H9 (cell line): ENCODE results near the gene LRIG3. TPM values are rescaled to one million over a fixed set of nuclear protein-coding genes. Genes with fewer than 3 reads are reported as not detected.

Source experiments
- DNase-seq: peaks from one replicate; pipeline ENCODE4 v3.0.0-alpha.2; 2017
- H2AFZ ChIP-seq: one replicate; pipeline ENCODE4 v1.6.1; 2013; ENCODE audit warnings: mild to moderate bottlenecking, low read length, control low read depth, moderate library complexity
- H2AK5ac ChIP-seq: 2 replicates; pipeline ENCODE4 v1.6.1; 2013; ENCODE audit warnings: low read length, control low read depth, mixed read lengths; ENCODE audit not compliant: insufficient read length
- H2BK120ac ChIP-seq: one replicate; pipeline ENCODE4 v1.6.1; 2013; ENCODE audit warnings: low read depth, mild to moderate bottlenecking, low read length, control low read depth, inconsistent platforms; ENCODE audit not compliant: poor library complexity, severe bottlenecking
- H2BK12ac ChIP-seq: 2 replicates; pipeline ENCODE4 v1.6.1; 2013; ENCODE audit warnings: low read length, control low read depth, mixed read lengths, low read depth; ENCODE audit not compliant: insufficient read length
- H2BK15ac ChIP-seq: 2 replicates; pipeline ENCODE4 v1.6.1; 2013; ENCODE audit warnings: low read depth, low read length, control low read depth
- H2BK20ac ChIP-seq: one replicate; pipeline ENCODE4 v1.6.1; 2013; ENCODE audit warnings: low read depth, mild to moderate bottlenecking, low read length, control low read depth, inconsistent platforms; ENCODE audit not compliant: poor library complexity, severe bottlenecking
- H2BK5ac ChIP-seq: 2 replicates; pipeline ENCODE4 v1.6.1; 2013; ENCODE audit warnings: low read length, control low read depth, mixed read lengths; ENCODE audit not compliant: insufficient read length
- H3K14ac ChIP-seq: 2 replicates; pipeline ENCODE4 v1.6.1; 2013; ENCODE audit warnings: low read length, control low read depth; ENCODE audit not compliant: insufficient read depth
- H3K18ac ChIP-seq: 2 replicates; pipeline ENCODE4 v1.6.1; 2013; ENCODE audit warnings: low read depth, mild to moderate bottlenecking, mixed read lengths, low read length, control low read depth; ENCODE audit not compliant: insufficient read length
- H3K23ac ChIP-seq: 2 replicates; pipeline ENCODE4 v1.6.1; 2013; ENCODE audit warnings: low read length, control low read depth, mixed read lengths, low read depth; ENCODE audit not compliant: insufficient read length
- H3K23me2 ChIP-seq: 2 replicates; pipeline ENCODE4 v1.6.1; 2013; ENCODE audit warnings: low read depth, mild to moderate bottlenecking, mixed read lengths, low read length, control low read depth; ENCODE audit not compliant: insufficient read length, poor library complexity, severe bottlenecking
- H3K27ac ChIP-seq: 2 replicates; pipeline ENCODE4 v1.5.1; 2013; ENCODE audit warnings: low read length, control low read depth, mixed read lengths, low read depth; ENCODE audit not compliant: insufficient read length
- H3K27me3 ChIP-seq: 2 replicates; pipeline ENCODE4 v1.6.1; 2013; ENCODE audit warnings: low read length, control low read depth, inconsistent platforms; ENCODE audit not compliant: insufficient read depth
- H3K4ac ChIP-seq: 2 replicates; pipeline ENCODE4 v1.6.1; 2013; ENCODE audit warnings: low read depth, mild to moderate bottlenecking, control low read depth, inconsistent platforms, low read length, moderate library complexity
- H3K4me1 ChIP-seq: 2 replicates; pipeline ENCODE4 v1.6.1; 2013; ENCODE audit warnings: low read length, control low read depth, inconsistent platforms; ENCODE audit not compliant: insufficient read depth
- H3K4me2 ChIP-seq: 2 replicates; pipeline ENCODE4 v1.6.1; 2013; ENCODE audit warnings: low read length, control low read depth, mixed read lengths; ENCODE audit not compliant: insufficient read length, insufficient read depth
- H3K56ac ChIP-seq: 2 replicates; pipeline ENCODE4 v1.6.1; 2013; ENCODE audit warnings: low read depth, mild to moderate bottlenecking, mixed read lengths, low read length, control low read depth; ENCODE audit not compliant: insufficient read length
- H3K79me1 ChIP-seq: 2 replicates; pipeline ENCODE4 v1.6.1; 2013; ENCODE audit warnings: low read depth, mild to moderate bottlenecking, moderate library complexity, low read length, control low read depth, inconsistent platforms; ENCODE audit not compliant: insufficient read depth, poor library complexity, severe bottlenecking
- H3K79me2 ChIP-seq: 2 replicates; pipeline ENCODE4 v1.6.1; 2013; ENCODE audit warnings: low read length, control low read depth, inconsistent platforms; ENCODE audit not compliant: insufficient read depth
- H3K9ac ChIP-seq: 2 replicates; pipeline ENCODE4 v1.6.1; 2013; ENCODE audit warnings: low read length, control low read depth, mixed read lengths; ENCODE audit not compliant: insufficient read length; ENCODE audit errors: extremely low read depth
- H3K9me3 ChIP-seq: one replicate; pipeline ENCODE4 v1.6.1; 2013; ENCODE audit warnings: low read depth, low read length, inconsistent platforms; ENCODE audit not compliant: control insufficient read depth
- H3T11ph ChIP-seq: one replicate; pipeline ENCODE4 v1.6.1; 2013; ENCODE audit warnings: mild to moderate bottlenecking, low read length, control low read depth, inconsistent platforms
- H4K20me1 ChIP-seq: one replicate; pipeline ENCODE4 v1.6.1; 2013; ENCODE audit not compliant: control insufficient read depth, insufficient read length, insufficient read depth
- H4K5ac ChIP-seq: 2 replicates; pipeline ENCODE4 v1.6.1; 2013; ENCODE audit warnings: low read depth, mild to moderate bottlenecking, mixed read lengths, low read length, control low read depth; ENCODE audit not compliant: insufficient read length
- H4K8ac ChIP-seq: replicated peaks from 2 replicates; pipeline ENCODE4 v1.6.1; 2013; ENCODE audit warnings: low read length, control low read depth, mixed read lengths, low read depth; ENCODE audit not compliant: insufficient read length
- H4K91ac ChIP-seq: 2 replicates; pipeline ENCODE4 v1.6.1; 2013; ENCODE audit warnings: low read depth, mild to moderate bottlenecking, moderate library complexity, mixed read lengths, low read length, control low read depth; ENCODE audit not compliant: insufficient read length
- H3K27ac Mint-ChIP-seq, 3 experiments: 2 replicates in 2 of 3; 3 replicates in 1 of 3; pipeline ENCODE4 v1.8.0; 2020 to 2021; ENCODE audit warnings: mixed read lengths in 3 of 3, mild to moderate bottlenecking in 1 of 3, moderate library complexity in 1 of 3
- H3K27me3 Mint-ChIP-seq: 2 replicates; pipeline ENCODE4 v1.8.0; 2021; ENCODE audit warnings: low read depth, mild to moderate bottlenecking, moderate library complexity, mixed read lengths
- H3K36me3 Mint-ChIP-seq, 3 experiments: 2 replicates in 2 of 3; 3 replicates in 1 of 3; pipeline ENCODE4 v1.8.0; 2020 to 2021; ENCODE audit warnings: low read depth in 3 of 3, mixed read lengths in 3 of 3; ENCODE audit not compliant: insufficient read depth in 1 of 3
- H3K4me1 Mint-ChIP-seq, 2 experiments: 2 replicates each; pipeline ENCODE4 v1.8.0; 2020; ENCODE audit warnings: mixed read lengths in 2 of 2
- H3K4me3 Mint-ChIP-seq, 2 experiments: 2 replicates in 1 of 2; 3 replicates in 1 of 2; pipeline ENCODE4 v1.8.0; 2020 to 2021; ENCODE audit warnings: mild to moderate bottlenecking in 2 of 2, mixed read lengths in 2 of 2, moderate library complexity in 1 of 2
- H3K9me3 Mint-ChIP-seq, 2 experiments: 2 replicates in 1 of 2; 3 replicates in 1 of 2; pipeline ENCODE4 v1.8.0; 2020; ENCODE audit warnings: mild to moderate bottlenecking in 2 of 2, mixed read lengths in 2 of 2, moderate library complexity in 1 of 2
- CTCF ChIP-seq: fragments of 200-600 bp; sonication (generic); conservative IDR thresholded peaks from 3 replicates; pipeline ENCODE4 v1.8.0; 2021; ENCODE audit warnings: antibody characterized with exemption, mild to moderate bottlenecking
- WGBS: extraction: QIAGEN DNeasy Blood & Tissue Kit; methylation state at CpG from one replicate; pipeline ENCODE4 v1.1.7; 2013; ENCODE audit warnings: missing lambda C conversion rate, low lambda C conversion rate, mixed read lengths; ENCODE audit not compliant: insufficient read length; ENCODE audit errors: extremely low coverage; 5-methylcytosine and 5-hydroxymethylcytosine counted together
- total RNA-seq: library from RNA; stranded (reverse); gene quantifications from 2 replicates; pipeline ENCODE4 v1.2.1, GENCODE V29; 2021

Gene LRIG3
- total RNA-seq, 1 experiment from 2014 or later, result 10.9 TPM

DNA sequence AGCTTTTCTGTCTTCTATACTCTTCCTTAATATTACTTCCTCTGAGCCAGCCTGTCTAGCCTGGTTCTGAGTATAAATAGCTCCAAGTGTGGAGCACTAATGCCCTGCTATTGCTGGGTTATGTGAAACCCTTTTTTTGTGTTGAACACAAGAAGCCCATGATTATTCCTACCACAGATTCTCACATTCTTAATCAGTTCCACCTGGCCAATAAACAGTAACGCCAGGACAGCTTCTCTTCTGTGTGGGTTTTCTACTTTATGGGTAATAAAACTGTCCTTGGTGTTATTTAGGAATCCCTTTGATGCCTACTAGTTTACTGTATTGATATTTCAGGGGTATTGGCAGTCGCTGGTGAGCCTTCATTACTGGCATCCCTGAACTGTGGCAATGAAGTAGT is 48.9 kb upstream of the LRIG3 start:
- Histone ChIP-seq H2AK5ac (no peak overlapping the region), H3K27ac (no peak overlapping the region), H3K27me3 (no peaks in the 10 kb centered on the region), H4K5ac (no peak overlapping the region), H2BK12ac (no peak overlapping the region), H3K4me1 (no peaks in the 10 kb centered on the region), H2BK20ac (no peak overlapping the region), H3K9me3 (no peaks in the 10 kb centered on the region), H3K79me1 (no peaks in the 10 kb centered on the region), H4K91ac (no peak overlapping the region), H2BK15ac (no peak overlapping the region), H2AFZ (no peak overlapping the region), H4K8ac (no peak overlapping the region), H3K79me2 (no peaks in the 10 kb centered on the region), H3K23me2 (no peaks in the 10 kb centered on the region), H2BK120ac (no peak overlapping the region), H3K14ac (no peak overlapping the region), H2BK5ac (no peak overlapping the region), H3K23ac (no peak overlapping the region), H3K4ac (no peak overlapping the region), H4K20me1 (no peaks in the 10 kb centered on the region), H3K18ac (no peak overlapping the region), H3K9ac (no peak overlapping the region), H3T11ph (no peak overlapping the region), H3K56ac (no peak overlapping the region), H3K4me2 (no peak overlapping the region)
- WGBS, result no CpG with 5 or more reads among the region's 2 CpGs
- TF ChIP-seq CTCF, result no peak
- Mint-ChIP-seq H3K27me3 (no peaks in the 10 kb centered on the region), H3K9me3 (no peaks in the 10 kb centered on the region), H3K4me3 (no peak overlapping the region), H3K36me3 (no peaks in the 10 kb centered on the region), H3K27ac (no peak overlapping the region), H3K4me1 (no peaks in the 10 kb centered on the region)
- no peak for DNase-seq
